UCSD-AML1 (cell line): ENCODE results near the gene ARHGAP9.
"Not testable (repeated sequence)": the region's sequence is repeated elsewhere in the genome, so short reads cannot be mapped to it uniquely, and the experiment has no call there.

Source experiments
- DNase-seq: peaks from one replicate; lab custom pipeline; 2025; ENCODE audit not compliant: unreplicated experiment; lab: John Stamatoyannopoulos, UW

ARHGAP9 gene

DNA sequence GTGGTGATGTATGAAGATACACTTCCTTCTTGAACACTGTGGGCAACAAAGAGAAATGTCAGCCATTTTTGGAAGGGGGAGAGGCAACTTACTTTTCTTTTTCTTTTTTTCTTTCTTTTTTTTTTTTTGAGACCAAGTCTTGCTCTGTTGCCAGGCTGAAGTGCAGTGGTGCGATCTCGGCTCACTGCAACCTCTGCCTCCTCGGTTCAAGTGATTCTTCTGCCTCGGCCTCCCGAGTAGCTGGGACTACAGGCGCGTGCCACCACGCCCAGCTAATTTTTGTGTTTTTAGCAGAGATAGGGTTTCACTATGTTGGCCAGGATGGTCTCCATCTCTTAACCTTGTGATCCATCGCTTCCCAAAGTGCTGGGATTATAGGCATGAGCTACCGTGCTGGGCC is 38.1 kb upstream of the ARHGAP9 start:
- DNase-seq, result not testable (repeated sequence)

- no peak for DNase-seq
Observed at GRCh38 chr12:57517187-57517586, 37.5 kb upstream of the ARHGAP9 start.

DNA sequence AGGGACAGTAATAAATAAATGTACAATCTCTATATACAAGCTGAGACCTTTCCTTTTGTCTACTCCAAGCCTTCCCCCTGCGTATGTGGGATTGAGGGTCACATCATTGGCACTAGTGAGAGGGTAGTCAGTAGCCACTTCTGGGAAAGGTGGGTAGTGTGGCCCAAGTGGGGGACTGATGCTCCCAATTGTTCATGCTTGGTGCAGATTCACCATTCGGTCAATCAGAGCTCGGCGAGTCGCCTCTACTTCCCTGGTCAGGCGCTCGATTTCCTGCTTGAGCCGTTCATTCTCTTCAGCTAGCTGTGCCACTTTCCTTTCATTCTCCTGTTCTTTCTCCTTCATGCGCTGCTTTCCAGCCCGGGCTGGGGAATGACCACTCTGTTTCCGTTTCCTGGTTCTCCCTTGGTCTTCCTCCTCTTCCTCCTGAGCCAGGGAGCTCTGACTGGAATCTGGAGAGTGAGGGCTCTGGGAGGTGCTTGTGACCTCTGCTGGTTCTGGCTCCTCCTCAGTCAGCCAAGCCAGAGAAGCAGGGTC is 37.0 kb upstream of the ARHGAP9 start:
- no peak for DNase-seq

DNA sequence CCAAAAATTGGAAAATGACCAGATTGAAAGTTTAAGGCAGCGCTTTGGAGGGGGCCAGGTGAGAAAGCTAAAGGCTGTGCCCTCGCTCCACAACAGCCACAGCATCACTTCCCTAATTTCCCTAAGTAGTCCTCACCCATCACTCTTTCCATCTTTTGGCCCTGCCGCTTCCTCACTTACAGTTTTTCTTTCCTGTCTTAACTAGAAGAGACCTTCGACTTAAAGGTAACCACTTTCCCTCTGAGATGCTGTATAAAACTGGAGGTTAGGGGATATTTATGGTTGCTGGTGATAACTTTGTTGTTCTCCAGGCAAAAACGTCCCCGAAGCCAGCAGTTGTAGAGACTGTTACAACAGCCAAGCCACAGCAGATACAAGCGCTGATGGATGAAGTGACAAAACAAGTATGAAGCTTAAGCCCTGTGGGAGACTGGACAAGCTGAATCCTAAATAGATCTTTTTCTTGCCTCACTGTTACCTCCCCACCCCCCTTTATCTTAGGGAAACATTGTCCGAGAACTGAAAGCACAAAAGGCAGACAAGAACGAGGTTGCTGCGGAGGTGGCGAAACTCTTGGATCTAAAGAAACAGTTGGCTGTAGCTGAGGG is 36.4 kb upstream of the ARHGAP9 start:
- no peak for DNase-seq

- no peak for DNase-seq
Observed at GRCh38 chr12:57515408-57515933, 35.8 kb upstream of the ARHGAP9 start.

- no peak for DNase-seq
Observed at GRCh38 chr12:57514720-57515407, 35.2 kb upstream of the ARHGAP9 start.

- DNase-seq, result not testable (repeated sequence)
Observed at GRCh38 chr12:57514246-57514645, 34.6 kb upstream of the ARHGAP9 start.

DNA sequence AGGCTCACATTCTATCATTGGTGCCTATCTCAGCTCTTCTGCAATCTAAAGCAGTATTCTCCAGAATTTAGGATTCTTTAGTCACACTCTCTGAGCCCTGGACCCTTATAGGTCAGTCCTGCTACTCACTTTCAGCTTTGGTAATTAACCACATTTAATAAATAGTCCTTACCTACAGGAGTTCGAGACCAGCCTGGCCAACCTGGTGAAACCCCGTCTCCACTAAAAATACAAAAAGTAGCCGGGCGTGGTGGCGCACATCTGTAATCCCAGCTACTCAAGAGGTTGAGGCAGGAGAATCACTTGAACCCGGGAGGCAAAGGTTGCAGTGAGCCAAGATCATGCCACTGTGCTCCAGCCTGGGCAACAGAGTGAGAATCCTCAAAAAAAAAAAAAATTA is 34.0 kb upstream of the ARHGAP9 start:
- DNase-seq, result not testable (repeated sequence)

DNA sequence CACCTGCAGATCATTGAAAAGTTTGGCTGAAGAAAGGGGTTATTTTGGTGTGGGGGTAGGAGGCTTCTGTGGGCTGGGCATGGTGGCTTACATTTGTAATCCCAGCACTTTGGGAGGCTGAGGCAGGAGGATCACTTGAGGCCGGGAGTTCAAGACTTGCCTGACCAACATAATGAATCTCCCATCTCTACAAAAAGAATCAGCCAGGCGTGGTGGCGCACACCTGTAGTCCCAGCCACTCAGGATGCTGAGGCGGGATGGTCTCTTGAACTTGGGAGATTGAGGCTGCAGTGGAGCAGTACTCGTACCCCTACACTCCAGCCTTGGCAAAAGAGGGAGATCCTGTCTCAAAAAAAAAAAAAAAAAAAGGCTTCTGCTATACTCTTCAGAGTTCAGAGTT is 33.6 kb upstream of the ARHGAP9 start:
- DNase-seq, result no peak

- DNase-seq, result no peak
Observed at GRCh38 chr12:57512665-57513064, 33.0 kb upstream of the ARHGAP9 start.

DNA sequence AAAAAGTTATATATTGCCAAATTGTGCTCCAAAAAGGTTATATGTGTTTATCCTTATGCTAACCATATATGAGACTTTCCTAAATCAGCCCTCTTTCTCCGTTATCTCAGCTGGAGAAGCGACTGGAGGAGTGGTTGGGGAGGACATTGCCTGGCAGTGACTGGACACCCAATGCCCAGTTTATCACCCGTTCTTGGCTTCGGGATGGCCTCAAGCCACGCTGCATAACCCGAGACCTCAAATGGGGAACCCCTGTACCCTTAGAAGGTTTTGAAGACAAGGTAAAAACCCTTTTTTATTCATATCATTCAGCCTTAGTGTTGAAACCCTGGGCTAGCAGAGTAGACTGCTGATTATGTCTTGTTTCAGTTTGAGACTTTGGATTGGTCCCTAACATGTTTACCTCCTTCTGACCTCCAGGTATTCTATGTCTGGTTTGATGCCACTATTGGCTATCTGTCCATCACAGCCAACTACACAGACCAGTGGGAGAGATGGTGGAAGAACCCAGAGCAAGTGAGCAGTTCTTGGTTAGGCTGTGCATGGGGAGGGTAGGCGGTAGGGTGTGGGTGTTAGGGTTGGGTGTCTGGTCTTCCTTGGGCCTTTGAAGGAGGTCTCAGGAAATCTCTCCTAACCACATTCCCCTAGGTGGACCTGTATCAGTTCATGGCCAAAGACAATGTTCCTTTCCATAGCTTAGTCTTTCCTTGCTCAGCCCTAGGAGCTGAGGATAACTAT is 32.1 kb upstream of the ARHGAP9 start:
- no peak for DNase-seq

- no peak for DNase-seq
Observed at GRCh38 chr12:57511161-57511560, 31.5 kb upstream of the ARHGAP9 start.

- DNase-seq, result not testable (repeated sequence)
Observed at GRCh38 chr12:57507796-57508195, 28.1 kb upstream of the ARHGAP9 start.

GRCh38 chr12:57506541-57506940 is 26.9 kb upstream of the ARHGAP9 start:
- DNase-seq, result not testable (repeated sequence)

- DNase-seq, result not testable (repeated sequence)
Observed at GRCh38 chr12:57502311-57502969, 22.8 kb upstream of the ARHGAP9 start.

GRCh38 chr12:57500213-57500612 is 20.5 kb upstream of the ARHGAP9 start:
- no peak for DNase-seq

GRCh38 chr12:57498571-57498970 is 18.9 kb upstream of the ARHGAP9 start:
- no peak for DNase-seq

DNA sequence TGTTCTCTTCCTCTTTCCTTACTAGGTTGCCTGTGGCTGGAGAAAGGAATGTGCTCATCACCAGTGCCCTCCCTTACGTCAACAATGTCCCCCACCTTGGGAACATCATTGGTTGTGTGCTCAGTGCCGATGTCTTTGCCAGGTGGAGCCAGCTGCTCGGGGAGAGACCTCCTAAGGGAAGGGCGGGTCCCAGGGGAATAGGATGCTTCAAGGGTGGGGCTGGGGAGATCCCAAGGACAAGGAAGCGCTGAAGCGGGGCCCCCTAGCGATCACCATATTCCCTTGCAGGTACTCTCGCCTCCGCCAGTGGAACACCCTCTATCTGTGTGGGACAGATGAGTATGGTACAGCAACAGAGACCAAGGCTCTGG is 18.5 kb upstream of the ARHGAP9 start:
- DNase-seq, result no peak

DNA sequence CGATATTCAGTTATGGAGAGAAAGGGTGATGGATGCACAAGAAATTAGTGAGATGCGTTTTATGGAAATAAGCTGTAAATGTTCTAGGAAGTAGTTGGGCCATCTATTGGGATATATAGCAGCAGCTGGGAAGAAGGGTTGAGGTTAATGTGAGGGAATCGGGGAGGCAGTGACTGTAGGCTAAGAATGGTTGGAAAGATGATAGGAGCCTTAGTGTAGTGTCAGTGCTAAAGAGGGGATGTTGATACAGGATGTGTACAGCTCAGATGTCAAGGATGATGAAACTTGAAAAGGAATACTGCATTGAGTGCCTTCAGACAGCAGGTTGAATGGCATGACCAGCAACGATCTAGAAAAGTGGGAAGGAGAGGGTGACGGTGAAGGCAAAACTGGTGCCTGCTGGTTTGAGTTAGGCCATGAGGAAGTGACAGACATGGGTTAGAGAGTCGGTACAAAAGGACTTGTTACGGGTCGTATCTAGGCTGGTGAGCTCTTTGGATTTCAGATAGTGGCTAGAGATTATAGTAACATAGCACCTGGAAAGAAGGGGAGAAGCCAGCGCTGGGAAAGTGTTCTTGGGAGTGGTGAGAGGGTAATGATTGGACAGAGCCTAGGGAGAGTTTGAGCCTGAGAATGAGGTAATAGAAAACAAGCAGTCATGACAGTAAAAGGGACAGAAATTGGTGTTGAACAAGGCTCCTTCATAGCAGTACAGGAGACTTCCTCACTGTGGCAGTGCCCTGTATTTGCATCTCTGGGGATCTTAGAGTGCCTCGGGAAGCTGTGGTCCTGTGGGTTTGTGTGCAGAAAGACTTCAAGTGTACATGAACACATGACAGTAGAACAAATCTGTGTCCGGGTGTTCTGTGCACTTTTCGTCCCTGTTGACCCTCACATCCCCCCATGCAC is 17.8 kb upstream of the ARHGAP9 start:
- DNase-seq, result no peak

GRCh38 chr12:57496822-57497221 is 17.2 kb upstream of the ARHGAP9 start:
- DNase-seq, result no peak
